GM18499 (cell line): Measurements from ENCODE around the gene AMDHD2.
"Not testable (repeated sequence)": the region's sequence is repeated elsewhere in the genome, so short reads cannot be mapped to it uniquely, and the experiment has no call there.

ENCODE experiments used
- ATAC-seq: cut with Tn5 transposase; IDR thresholded peaks from one replicate; pipeline ENCODE4 v1.9.1; 2021; ENCODE audit warnings: moderate number of reproducible peaks; ENCODE audit not compliant: insufficient read depth, unreplicated experiment

Gene AMDHD2

GRCh38 chr16:2531696-2532493, 11.7 kb downstream of the AMDHD2 start:
- peak; percentile 50 for ATAC-seq

- no peak for ATAC-seq
Measured at GRCh38 chr16:2532494-2533141, 12.4 kb downstream of the AMDHD2 start.

GRCh38 chr16:2533142-2533755, 13.1 kb downstream of the AMDHD2 start:
- ATAC-seq = not testable (repeated sequence)

GRCh38 chr16:2533912-2534311, 13.7 kb downstream of the AMDHD2 start:
- ATAC-seq = no peak

GRCh38 chr16:2534335-2534734, 14.2 kb downstream of the AMDHD2 start:
- not testable (repeated sequence) for ATAC-seq

- ATAC-seq = no peak
Measured at GRCh38 chr16:2535625-2536013, 15.4 kb downstream of the AMDHD2 start.

- peak; percentile 33 for ATAC-seq
Measured at GRCh38 chr16:2537451-2538379, 17.5 kb downstream of the AMDHD2 start, which contains the start of gene PDPK1. Gene PDPK1 (plus strand): TSS chr16:2538021. CDS start chr16:2538113, 92 bp downstream.

- ATAC-seq = not testable (repeated sequence)
Measured at GRCh38 chr16:2539192-2539844, 19.1 kb downstream of the AMDHD2 start.

- ATAC-seq = not testable (repeated sequence)
Measured at GRCh38 chr16:2539845-2540458, 19.8 kb downstream of the AMDHD2 start.

GRCh38 chr16:2540912-2541311, 20.7 kb downstream of the AMDHD2 start:
- not testable (repeated sequence) for ATAC-seq

- ATAC-seq = not testable (repeated sequence)
Measured at GRCh38 chr16:2541409-2541808, 21.2 kb downstream of the AMDHD2 start.

- not testable (repeated sequence) for ATAC-seq
Measured at GRCh38 chr16:2543771-2544170, 23.6 kb downstream of the AMDHD2 start.

GRCh38 chr16:2550283-2550878, 30.2 kb downstream of the AMDHD2 start:
- not testable (repeated sequence) for ATAC-seq

- not testable (repeated sequence) for ATAC-seq
Measured at GRCh38 chr16:2551420-2551889, 31.3 kb downstream of the AMDHD2 start.

GRCh38 chr16:2554709-2555425, 34.7 kb downstream of the AMDHD2 start:
- not testable (repeated sequence) for ATAC-seq

- ATAC-seq = not testable (repeated sequence)
Measured at GRCh38 chr16:2557150-2557549, 37.0 kb downstream of the AMDHD2 start.

- not testable (repeated sequence) for ATAC-seq
Measured at GRCh38 chr16:2560131-2560797, 40.1 kb downstream of the AMDHD2 start.
